Heart right ventricle (tissue), 16 donors: ENCODE data around the gene GATAD2B. TPM values are rescaled to one million over a fixed set of nuclear protein-coding genes. Genes with fewer than 3 reads are reported as not detected.

Source experiments
- ATAC-seq, 8 donors: fragments of 200-7000 bp; cut with Tn5 transposase; one replicate each; pipeline ENCODE4 v1.9.1; 2020; ENCODE audit warnings: mild to moderate bottlenecking in 8 of 8, moderate library complexity in 8 of 8, moderate number of reproducible peaks in 1 of 8
- DNase-seq, 2 donors: peaks; one replicate each; pipeline ENCODE4 v3.0.0-alpha.2; 2020
- H3K27ac ChIP-seq, 10 donors: fragments of 200-600 bp; sonication (generic) in 2 of 10; one replicate each; pipeline versions ENCODE4 v1.5.0 to v1.8.0; 2020 to 2022; ENCODE audit warnings: mild to moderate bottlenecking in 3 of 10
- H3K27me3 ChIP-seq, 7 donors: fragments of 200-600 bp; one replicate each; pipeline ENCODE4 v1.8.0; 2021 to 2022; ENCODE audit warnings: mild to moderate bottlenecking in 2 of 7
- H3K36me3 ChIP-seq, 9 donors: fragments of 200-600 bp; sonication (generic) in 1 of 9; one replicate each; pipeline versions ENCODE4 v1.5.0 to v1.8.0; 2020 to 2022; ENCODE audit warnings: mild to moderate bottlenecking in 2 of 9
- H3K4me1 ChIP-seq, 9 donors: fragments of 200-600 bp; sonication (generic) in 1 of 9; one replicate each; pipeline versions ENCODE4 v1.5.0 to v1.8.0; 2020 to 2022; ENCODE audit warnings: mild to moderate bottlenecking in 4 of 9
- H3K4me3 ChIP-seq, 10 donors: fragments of 200-600 bp; sonication (generic) in 2 of 10; one replicate each; pipeline versions ENCODE4 v1.5.0 to v1.8.0; 2020 to 2022; ENCODE audit warnings: mild to moderate bottlenecking in 7 of 10, moderate library complexity in 2 of 10
- H3K9me3 ChIP-seq, 11 donors: fragments of 200-600 bp in 10 of 11; sonication (generic) in 2 of 11; one replicate each; pipeline versions ENCODE4 v1.5.0 to v1.8.0; 2013 to 2022; ENCODE audit warnings: mild to moderate bottlenecking in 2 of 11, control low read depth in 1 of 11, moderate library complexity in 1 of 11
- WGBS, 2 donors: extraction: QIAGEN DNeasy Blood & Tissue Kit; methylation state at CpG; one replicate each; pipeline ENCODE4 v1.1.7; 2013; ENCODE audit warnings: inconsistent platforms in 1 of 2; 5-methylcytosine and 5-hydroxymethylcytosine counted together
- intact Hi-C, 10 donors: fragments of 100-400 bp; cut with DNase I; formaldehyde crosslinking; loops; one replicate each; pipeline versions ENCODE4 v1.11.1 to v1.14.2; 2022
- polyA plus RNA-seq, 2 donors: library from polyadenylated mRNA; stranded (reverse); fragments of 200-250 nt; gene quantifications; one replicate each; pipeline ENCODE4 v1.2.3, GENCODE V29; 2013
- total RNA-seq, 10 donors: library from RNA; stranded (reverse); fragmentation: NEBNext Ultra II Directional in 3 of 10; extraction: Animal tissue kit (Norgen Biotek cat#: 25700) in 3 of 10; gene quantifications; one replicate each; pipeline versions ENCODE4 v1.2.1 to v1.2.4, GENCODE V29; 2021 to 2023
- TF ChIP-seq, protein P1 (sequence below), 9 donors: fragments of 200-600 bp; sonication (generic) in 2 of 9; IDR thresholded peaks; one replicate each; pipeline versions ENCODE4 v1.5.0 to v1.8.0; 2021 to 2022; ENCODE audit warnings: antibody characterized with exemption in 9 of 9, mild to moderate bottlenecking in 5 of 9, moderate library complexity in 1 of 9
- donor health status: Arrhythmogenic right ventricular cardiomyopathy.
- donor health status: ischemic (EF 13 %, LVEDD 7.1; RV severe dilation, severe dysfunction).
- donor health status: healthy with polysubstance abuse.
- donor health status: DM: no; HTN: yes; CAD: no.
- donor health status: DM: no; HTN: no; CAD: no.
- donor health status: ischemic (EF 25% LVEDD 6.9; RV normal size, moderate dysfunction).
- donor health status: ischemic (EF 25% LVEDD 5.7; RV mildly dilated, moderate dysfunction).
- donor health status: healthy.
- donor health status: DM: yes; HTN: yes; CAD: no.
- donor health status: Ischemic cardiomyopathy.
- donor health status: ischemic (EF 35%, LVEDD 5.7; RV mildly dilated, moderate dysfunction).
- donor health status: nonischemic (EF 11% LVEDD 7.7; RV severe dilation, severe dysfunction).
- donor health status: DM: yes; HTN: yes; CAD: no.
- donor health status: PGD.
- donor health status: ischemic (EF 29% LVEDD 5.4; RV normal size, mild dysfunction).
- donor health status: nonischemic (EF 23%, LVEDD 6.1; RV moderate dilation, normal function).

GATAD2B gene
- total and polyA plus RNA-seq, 12 donors: 3.9 to 52.6 (median 41.9) TPM

DNA sequence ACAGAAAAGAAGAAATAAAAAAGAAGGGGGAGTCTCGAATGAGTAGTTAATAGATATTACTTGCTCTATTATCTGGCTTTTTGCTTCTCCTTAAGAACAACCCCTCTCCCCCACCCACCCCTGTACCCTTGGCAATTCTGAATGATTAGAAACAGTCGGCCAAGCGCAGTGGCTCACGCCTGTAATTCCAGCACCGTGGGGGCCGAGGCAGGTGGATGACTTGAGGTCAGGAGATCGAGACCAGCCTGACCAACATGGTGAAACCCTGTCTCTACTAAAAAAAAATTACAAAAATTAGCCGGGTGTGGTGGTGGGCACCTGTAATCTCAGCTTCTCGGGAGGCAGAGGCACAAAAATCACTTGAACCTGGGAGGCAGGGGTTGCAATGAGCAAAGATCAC lies 42.7 kb downstream of the GATAD2B start:
- Histone ChIP-seq H3K4me3 (no peak overlapping the region), H3K4me1 (peaks cover 5 to 53% (median 37%) of the 10 kb centered on the region in 9 donors), H3K27ac (peak overlapping the region in 4 of 10 donors; percentile 44 to 64 (median 59))

DNA sequence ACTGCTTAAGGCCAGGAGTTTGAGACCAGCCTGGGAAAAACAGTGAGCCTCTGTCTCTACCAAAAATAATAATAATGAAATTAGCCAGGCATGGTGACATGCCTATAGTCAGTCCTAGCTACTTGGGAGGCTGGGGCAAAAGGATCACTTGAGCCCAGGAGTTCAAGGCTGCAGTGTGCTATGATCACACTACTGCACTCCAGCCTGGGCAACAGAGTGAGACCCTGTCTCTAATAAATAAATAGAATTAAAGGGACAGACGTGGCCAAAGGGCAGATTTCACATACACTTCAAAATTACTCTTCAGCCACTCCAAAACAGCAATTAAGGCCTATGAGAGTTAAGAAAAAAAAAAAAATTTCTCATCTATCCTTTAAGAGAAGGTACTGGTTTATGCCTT lies 45.7 kb downstream of the GATAD2B start:
- Histone ChIP-seq H3K9me3 (no peaks in the 10 kb centered on the region), H3K27me3 (no peaks in the 10 kb centered on the region), H3K27ac (no peak overlapping the region), H3K4me3 (no peak overlapping the region), H3K36me3 (peaks cover 0 to 6% (median 0%) of the 10 kb centered on the region in 9 donors), H3K4me1 (peaks cover 4 to 48% (median 33%) of the 10 kb centered on the region in 9 donors)
- intact Hi-C loops: loop anchor here in 1 of 10 donors (5.0 kb wide), 1 partner anchor 40 kb away; no protein-coding TSS in a partner anchor
- ATAC-seq (no peak), DNase-seq (no peak)
- 73 to 81% methylated on average over 1 of the region's 1 CpG for WGBS, 2 donors
- TF ChIP-seq, protein P1, sequence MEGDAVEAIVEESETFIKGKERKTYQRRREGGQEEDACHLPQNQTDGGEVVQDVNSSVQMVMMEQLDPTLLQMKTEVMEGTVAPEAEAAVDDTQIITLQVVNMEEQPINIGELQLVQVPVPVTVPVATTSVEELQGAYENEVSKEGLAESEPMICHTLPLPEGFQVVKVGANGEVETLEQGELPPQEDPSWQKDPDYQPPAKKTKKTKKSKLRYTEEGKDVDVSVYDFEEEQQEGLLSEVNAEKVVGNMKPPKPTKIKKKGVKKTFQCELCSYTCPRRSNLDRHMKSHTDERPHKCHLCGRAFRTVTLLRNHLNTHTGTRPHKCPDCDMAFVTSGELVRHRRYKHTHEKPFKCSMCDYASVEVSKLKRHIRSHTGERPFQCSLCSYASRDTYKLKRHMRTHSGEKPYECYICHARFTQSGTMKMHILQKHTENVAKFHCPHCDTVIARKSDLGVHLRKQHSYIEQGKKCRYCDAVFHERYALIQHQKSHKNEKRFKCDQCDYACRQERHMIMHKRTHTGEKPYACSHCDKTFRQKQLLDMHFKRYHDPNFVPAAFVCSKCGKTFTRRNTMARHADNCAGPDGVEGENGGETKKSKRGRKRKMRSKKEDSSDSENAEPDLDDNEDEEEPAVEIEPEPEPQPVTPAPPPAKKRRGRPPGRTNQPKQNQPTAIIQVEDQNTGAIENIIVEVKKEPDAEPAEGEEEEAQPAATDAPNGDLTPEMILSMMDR (IDR thresholded peaks at IDR 0.05): no peak

More for the DNA sequence above, 42.7 kb downstream of the GATAD2B start:
- H3K27me3 ChIP-seq: no peaks in the 10 kb centered on the region
- H3K36me3 ChIP-seq: peaks cover 0 to 13% (median 0%) of the 10 kb centered on the region in 9 donors
- TF ChIP-seq, protein P1 (IDR thresholded peaks at IDR 0.05): no peak
- no peak for DNase-seq
- intact Hi-C loops: loop anchor here in 1 of 10 donors (5.0 kb wide), 1 partner anchor 42 kb away; the partner anchor contains the start of gene GATAD2B
- no peak for ATAC-seq
- H3K9me3 ChIP-seq: no peaks in the 10 kb centered on the region
- WGBS, 2 donors: 92 to 95% methylated on average over 9 of the region's 9 CpGs

DNA sequence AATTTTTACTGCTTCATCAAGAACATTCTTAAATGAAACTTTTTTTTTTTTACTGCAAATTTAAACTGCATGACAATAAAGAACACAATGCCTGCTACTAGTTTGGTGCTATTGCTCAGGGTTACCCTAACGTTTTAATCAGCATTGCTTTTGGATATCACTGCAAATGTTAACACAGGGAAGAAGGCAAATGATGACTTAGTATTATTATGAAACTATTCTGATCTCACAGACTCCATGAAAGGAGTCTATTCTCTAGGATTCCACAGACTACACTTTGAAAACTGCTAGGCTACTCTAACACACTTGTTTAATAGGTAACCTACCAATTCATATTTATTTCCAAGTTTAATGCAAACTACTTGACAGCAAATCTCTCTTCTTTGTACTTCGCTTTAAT lies 49.8 kb downstream of the GATAD2B start:
- Histone ChIP-seq H3K4me3 (no peak overlapping the region), H3K9me3 (no peaks in the 10 kb centered on the region), H3K27me3 (no peaks in the 10 kb centered on the region), H3K27ac (no peak overlapping the region), H3K36me3 (peaks cover 0 to 6% (median 0%) of the 10 kb centered on the region in 9 donors), H3K4me1 (peaks cover 0 to 28% (median 17%) of the 10 kb centered on the region in 9 donors)
- DNase-seq (no peak), ATAC-seq (no peak)
- intact Hi-C loops: no loop called here
- TF ChIP-seq, protein P1 (IDR thresholded peaks at IDR 0.05): no peak
- 63 to 64% methylated on average over 2 of the region's 2 CpGs for WGBS, 2 donors

DNA sequence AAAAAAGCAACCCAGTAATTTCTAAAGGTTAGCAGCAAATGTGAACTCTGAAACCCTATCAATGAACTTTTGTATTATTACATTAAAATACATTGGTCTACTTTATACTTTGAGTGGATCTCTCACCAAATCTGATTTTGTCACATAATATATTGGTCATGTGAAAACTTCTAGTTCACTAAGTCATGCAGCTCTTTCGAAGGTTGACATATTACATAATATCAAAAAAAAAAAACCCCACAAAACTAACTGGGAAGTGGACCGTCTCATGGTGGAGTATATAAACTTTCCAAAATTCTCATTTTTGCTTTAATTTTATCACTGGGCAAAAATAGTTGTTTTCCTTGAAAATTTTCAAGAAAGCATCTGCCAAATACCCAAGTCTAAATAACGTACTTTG lies 50.4 kb downstream of the GATAD2B start:
- intact Hi-C loops: no loop called here
- no peak for DNase-seq
- TF ChIP-seq, protein P1 (IDR thresholded peaks at IDR 0.05): no peak
- no peak for ATAC-seq
- Histone ChIP-seq H3K9me3 (no peaks in the 10 kb centered on the region), H3K27me3 (no peaks in the 10 kb centered on the region), H3K36me3 (peaks cover 0 to 6% (median 0%) of the 10 kb centered on the region in 9 donors), H3K4me1 (peaks cover 0 to 28% (median 17%) of the 10 kb centered on the region in 9 donors), H3K27ac (no peak overlapping the region), H3K4me3 (no peak overlapping the region)
- 59 to 70% methylated on average over 3 of the region's 3 CpGs for WGBS, 2 donors
